Panc1 (cell line): Measurements from ENCODE around the gene PCDH17.

Source experiments
- CTCF ChIP-seq: fragments of 450-650 bp; IDR thresholded peaks from 2 replicates; pipeline ENCODE4 v1.5.1; 2017; ENCODE audit warnings: mild to moderate bottlenecking
- POLR2AphosphoS5 ChIP-seq: IDR thresholded peaks from 2 replicates; pipeline ENCODE4 v1.6.1; 2012; ENCODE audit warnings: mild to moderate bottlenecking, low read depth, low read length, moderate library complexity
- REST ChIP-seq, 2 experiments: IDR thresholded peaks; 2 replicates each; pipeline ENCODE4 v1.6.1; 2011 to 2012; ENCODE audit warnings: low read depth in 2 of 2, control low read depth in 1 of 2, low read length in 1 of 2, mild to moderate bottlenecking in 1 of 2, moderate library complexity in 1 of 2; ENCODE audit not compliant: insufficient read depth in 1 of 2
- TCF7L2 ChIP-seq: IDR thresholded peaks from 2 replicates; pipeline ENCODE4 v1.6.1; 2011; ENCODE audit warnings: mild to moderate bottlenecking, low read depth, low read length, inconsistent platforms

- no peak for TF ChIP-seq CTCF
- no peak for TF ChIP-seq REST (IDR thresholded peaks at IDR 0.05; ENCODE audit: insufficient read depth in 1 of 2, low read depth in 2 of 2, low read length in 1 of 2)
- no peak for TF ChIP-seq TCF7L2
- TF ChIP-seq POLR2AphosphoS5: no peak
Measured at GRCh38 chr13:57698851-57699250, 67.3 kb downstream of the PCDH17 start.
